HepG2 (cell line): ENCODE measurements around the gene NXN. TPM values are rescaled to one million over a fixed set of nuclear protein-coding genes. Genes with fewer than 3 reads are reported as not detected.
A peak's percentile ranks its signal among the peaks of the same experiment; 100 is the strongest.

Experiments
- ATF6 ChIP-seq: sonication (generic); formaldehyde crosslinking; conservative IDR thresholded peaks from 2 replicates; pipeline ENCODE4 v1.4.0; 2020; ENCODE audit warnings: missing genetic modification reagents
- ATF7 ChIP-seq, 2 experiments: fragments of 450-650 bp in 1 of 2; sonication (generic) in 1 of 2; formaldehyde crosslinking in 1 of 2; IDR thresholded peaks; 2 replicates each; pipeline versions ENCODE4 v1.4.0 to v1.6.1; 2016 to 2020; ENCODE audit warnings: antibody characterized with exemption in 1 of 2, mild to moderate bottlenecking in 1 of 2, missing genetic modification reagents in 1 of 2
- HOXA7 ChIP-seq: sonication (generic); formaldehyde crosslinking; IDR thresholded peaks from 2 replicates; pipeline ENCODE4 v1.8.1; 2022; ENCODE audit warnings: mild to moderate bottlenecking, missing genetic modification reagents, moderate library complexity
- MED1 ChIP-seq: sonication (generic); formaldehyde crosslinking; IDR thresholded peaks from 2 replicates; pipeline ENCODE4 v1.4.0; 2020; ENCODE audit warnings: missing genetic modification reagents
- MXD3 ChIP-seq: IDR thresholded peaks from 2 replicates; pipeline ENCODE4 v1.6.1; 2016; ENCODE audit warnings: mild to moderate bottlenecking, missing biosample characterization, missing genetic modification reagents
- NFIC ChIP-seq: IDR thresholded peaks from 2 replicates; pipeline ENCODE4 v1.6.1; 2012; ENCODE audit warnings: mild to moderate bottlenecking, low read length, inconsistent platforms
- NONO ChIP-seq, 2 experiments: fragments of 450-650 bp in 1 of 2; sonication (generic) in 1 of 2; formaldehyde crosslinking in 1 of 2; IDR thresholded peaks in 1 of 2; conservative IDR thresholded peaks in 1 of 2; 2 replicates each; pipeline versions ENCODE4 v1.6.1 to v1.8.0; 2017 to 2022; ENCODE audit warnings: mild to moderate bottlenecking in 1 of 2, missing genetic modification reagents in 1 of 2, moderate library complexity in 1 of 2
- NR2F1 ChIP-seq, 2 experiments: fragments of 450-650 bp in 1 of 2; formaldehyde crosslinking in 1 of 2; IDR thresholded peaks; 2 replicates each; pipeline versions ENCODE4 v1.5.0 to v1.6.1; 2016 to 2020; ENCODE audit warnings: mild to moderate bottlenecking in 1 of 2, missing compliant biosample characterization in 1 of 2, missing genetic modification reagents in 1 of 2, moderate library complexity in 1 of 2
- PHF21A ChIP-seq: sonication (generic); formaldehyde crosslinking; IDR thresholded peaks from 2 replicates; pipeline ENCODE4 v1.5.0; 2020; ENCODE audit warnings: mild to moderate bottlenecking, missing genetic modification reagents
- POLR2AphosphoS2 ChIP-seq: IDR thresholded peaks from 2 replicates; pipeline ENCODE4 v1.6.1; 2011; ENCODE audit warnings: low read depth, low read length, improper control_type of control experiment
- POLR2G ChIP-seq: fragments of 200-400 bp; formaldehyde crosslinking; IDR thresholded peaks from 2 replicates; pipeline ENCODE4 v1.6.1; 2018; ENCODE audit warnings: mild to moderate bottlenecking, low read depth, low read length, moderate library complexity
- RARG ChIP-seq: sonication (generic); formaldehyde crosslinking; IDR thresholded peaks from 2 replicates; pipeline ENCODE4 v1.4.0; 2020; ENCODE audit warnings: low read depth, mild to moderate bottlenecking, missing genetic modification reagents
- THRA ChIP-seq: sonication (generic); formaldehyde crosslinking; IDR thresholded peaks from 2 replicates; pipeline ENCODE4 v1.4.0; 2020; ENCODE audit warnings: missing genetic modification reagents, borderline replicate concordance
- ZNF33A ChIP-seq: sonication (generic); formaldehyde crosslinking; IDR thresholded peaks from 2 replicates; pipeline ENCODE4 v1.5.1; 2020; ENCODE audit warnings: missing genetic modification reagents, mild to moderate bottlenecking, moderate library complexity, borderline replicate concordance
- ZNF761 ChIP-seq: sonication (generic); formaldehyde crosslinking; conservative IDR thresholded peaks from 2 replicates; pipeline ENCODE4 v1.4.0; 2020; ENCODE audit warnings: mild to moderate bottlenecking, missing genetic modification reagents
- ZNF777 ChIP-seq: sonication (generic); formaldehyde crosslinking; IDR thresholded peaks from 2 replicates; pipeline ENCODE4 v1.4.0; 2020; ENCODE audit warnings: missing genetic modification reagents
- ZNF800 ChIP-seq: sonication (generic); formaldehyde crosslinking; IDR thresholded peaks from 2 replicates; pipeline ENCODE4 v1.4.0; 2020; ENCODE audit warnings: missing genetic modification reagents
- ZSCAN21 ChIP-seq: sonication (generic); formaldehyde crosslinking; IDR thresholded peaks from 2 replicates; pipeline ENCODE4 v1.8.0; 2022; ENCODE audit warnings: mild to moderate bottlenecking, missing genetic modification reagents, moderate library complexity, borderline replicate concordance
- ZXDC ChIP-seq: sonication (generic); formaldehyde crosslinking; IDR thresholded peaks from 2 replicates; pipeline ENCODE4 v1.5.0; 2020; ENCODE audit warnings: mild to moderate bottlenecking, missing genetic modification reagents
- polyA plus RNA-seq, 8 experiments: library from polyadenylated mRNA; depleted of rRNA in 3 of 8; stranded (reverse) in 7 of 8; unstranded in 1 of 8; fragments of >200 nt; fragmentation: Illumina TruSeq in 4 of 8; extraction: Trizol in 4 of 8; gene quantifications; 2 replicates each; pipeline versions ENCODE4 v1.2.1 to v1.2.3, GENCODE V29; 2011 to 2016; ENCODE audit warnings: low read depth in 4 of 8, missing spikeins in 1 of 8, mixed read lengths in 1 of 8; ENCODE audit not compliant: insufficient read depth in 1 of 8
- total RNA-seq, 5 experiments: library from RNA; depleted of rRNA; stranded (reverse); fragments of >200 nt; fragmentation: Illumina TruSeq; extraction: Trizol; gene quantifications; 2 replicates each; pipeline ENCODE4 v1.2.3, GENCODE V29; 2016; ENCODE audit warnings: low read depth in 1 of 5

The NXN gene
- total and polyA plus RNA-seq, 2 of the 13 experiments (the other 11 are each of a cell fraction or from before 2014, with no cell fraction given), result 22.2 to 24.3 TPM

- TF ChIP-seq ZXDC (CRISPR knock-in tag) (peak; percentile 44; the same call in 1 of the 2 replicates), POLR2AphosphoS2 (no peak), ATF7 (IDR thresholded peaks at IDR 0.05) (no peak), ATF7 (CRISPR knock-in tag; IDR thresholded peaks at IDR 0.05) (no peak), NFIC (no peak), POLR2G (peak; percentile 74), ZNF800 (no peak), RARG (CRISPR knock-in tag) (no peak), THRA (CRISPR knock-in tag) (no peak), ATF6 (CRISPR knock-in tag) (no peak), NR2F1 (CRISPR knock-in tag; IDR thresholded peaks at IDR 0.05) (no peak), ZNF761 (CRISPR knock-in tag) (0 out of 2 replicates have a peak, but pooled peaks have one; percentile 20), ZNF33A (no peak), NONO (IDR thresholded peaks at IDR 0.05) (no peak), NONO (CRISPR knock-in tag; conservative IDR thresholded peaks at IDR 0.05) (peak; percentile 75), ZSCAN21 (CRISPR knock-in tag) (peak; percentile 51; the same call in 1 of the 2 replicates), MXD3 (CRISPR knock-in tag) (peak; percentile 47; the same call in 1 of the 2 replicates), HOXA7 (CRISPR knock-in tag) (no peak), MED1 (peak; percentile 32; the same call in 1 of the 2 replicates), ZNF777 (CRISPR knock-in tag) (peak; percentile 73), PHF21A (CRISPR knock-in tag) (0 out of 2 replicates have a peak, but pooled peaks have one; percentile 17)
Measured at GRCh38 chr17:979539-980405, at the start of gene NXN (continued).
